H1 (cell line): ENCODE results near the gene POLR2I. TPM values are rescaled to one million over a fixed set of nuclear protein-coding genes. Genes with fewer than 3 reads are reported as not detected.
A peak's percentile ranks its signal among the peaks of the same experiment; 100 is the strongest.

Experiments used
- CTCF ChIA-PET: fragments of 300-600 bp; sonication (Branson Sonifier 250); formaldehyde crosslinking; loops from one replicate; lab custom pipeline; 2021; ENCODE audit not compliant: partially characterized antibody; lab: Charles Lee
- POLR2A ChIA-PET: fragments of 300-600 bp; sonication (Branson Sonifier 250); formaldehyde crosslinking; loops from one replicate; lab custom pipeline; 2021; ENCODE audit warnings: inconsistent platforms; ENCODE audit not compliant: partially characterized antibody; lab: Charles Lee
- DNase-seq, 2 experiments: peaks; one replicate each; pipeline versions ENCODE4 v3.0.0 to v3.0.0-alpha.2; 2010 to 2022; ENCODE audit warnings: low spot score in 2 of 2, low read depth in 1 of 2, mixed read lengths in 1 of 2
- FAIRE-seq: peaks from 2 replicates; lab custom pipeline; 2011; peaks lifted over from hg19 to GRCh38; lab: Jason Lieb, UNC
- H2AFZ ChIP-seq: 2 replicates; pipeline ENCODE4 v1.8.1; 2012; ENCODE audit warnings: low read length, inconsistent platforms
- H2AK5ac ChIP-seq: 2 replicates; pipeline ENCODE4 v1.6.1; 2013; ENCODE audit warnings: low read depth, low read length
- H2BK120ac ChIP-seq: replicated peaks from 2 replicates; pipeline ENCODE3; 2013; ENCODE audit warnings: low read depth, low read length, inconsistent platforms
- H2BK12ac ChIP-seq: 2 replicates; pipeline ENCODE4 v1.6.1; 2013; ENCODE audit warnings: low read depth, low read length
- H2BK15ac ChIP-seq: 2 replicates; pipeline ENCODE4 v1.6.1; 2013; ENCODE audit warnings: low read length
- H2BK20ac ChIP-seq: 2 replicates; pipeline ENCODE4 v1.6.1; 2013; ENCODE audit warnings: low read length
- H2BK5ac ChIP-seq: 2 replicates; pipeline ENCODE4 v1.6.1; 2013; ENCODE audit warnings: low read depth, low read length
- H3K14ac ChIP-seq: 2 replicates; pipeline ENCODE4 v1.6.1; 2013; ENCODE audit warnings: inconsistent platforms; ENCODE audit not compliant: insufficient read length
- H3K18ac ChIP-seq: 2 replicates; pipeline ENCODE4 v1.6.1; 2013; ENCODE audit warnings: low read length; ENCODE audit errors: extremely low read depth
- H3K23ac ChIP-seq: 2 replicates; pipeline ENCODE4 v1.6.1; 2013; ENCODE audit warnings: inconsistent platforms; ENCODE audit not compliant: insufficient read length
- H3K23me2 ChIP-seq: 2 replicates; pipeline ENCODE4 v1.6.1; 2013; ENCODE audit warnings: low read depth, low read length
- H3K27ac ChIP-seq: 2 replicates; pipeline ENCODE4 v1.6.1; 2011; ENCODE audit warnings: low read depth, low read length, inconsistent platforms
- H3K27me3 ChIP-seq, 4 experiments: replicated peaks in 1 of 4; 1 replicate in 1 of 4; 2 replicates in 3 of 4; pipeline versions ENCODE4 v1.6.1 to v1.8.1; 2011 to 2013; ENCODE audit warnings: low read length in 3 of 4, mild to moderate bottlenecking in 3 of 4, inconsistent platforms in 2 of 4, mixed read lengths in 2 of 4, moderate library complexity in 1 of 4; ENCODE audit not compliant: control insufficient read depth in 3 of 4, insufficient read depth in 3 of 4; ENCODE audit errors: extremely low read depth in 1 of 4
- H3K36me3 ChIP-seq, 4 experiments: 2 replicates each; pipeline versions ENCODE4 v1.6.1 to v1.8.1; 2011 to 2013; ENCODE audit warnings: mild to moderate bottlenecking in 4 of 4, low read length in 3 of 4, moderate library complexity in 2 of 4, control low read depth in 1 of 4, inconsistent platforms in 1 of 4; ENCODE audit not compliant: insufficient read depth in 4 of 4, control insufficient read depth in 2 of 4
- H3K4ac ChIP-seq: replicated peaks from 2 replicates; pipeline ENCODE3; 2013; ENCODE audit warnings: low read length, low read depth, mixed read lengths, inconsistent platforms; ENCODE audit not compliant: insufficient read length
- H3K4me1 ChIP-seq, 4 experiments: replicated peaks in 1 of 4; 1 replicate in 1 of 4; 2 replicates in 3 of 4; pipeline versions ENCODE4 v1.6.1 to v1.8.1; 2011 to 2013; ENCODE audit warnings: low read length in 3 of 4, inconsistent platforms in 2 of 4, mixed read lengths in 1 of 4; ENCODE audit not compliant: insufficient read depth in 4 of 4, control insufficient read depth in 3 of 4
- H3K4me2 ChIP-seq, 2 experiments: 2 replicates each; pipeline versions ENCODE4 v1.6.1 to v1.8.1; 2011 to 2013; ENCODE audit warnings: low read depth in 2 of 2, low read length in 2 of 2, control low read depth in 1 of 2, inconsistent platforms in 1 of 2, mild to moderate bottlenecking in 1 of 2; ENCODE audit not compliant: insufficient read depth in 1 of 2
- H3K4me3 ChIP-seq, 4 experiments: fragments of 200-600, 300-600 bp in 1 of 4; sonication (generic), shearing (Covaris generic), sonication (Bioruptor Twin) in 1 of 4; 2 replicates each; pipeline versions ENCODE4 v1.5.1 to v1.8.1; 2011 to 2016; ENCODE audit warnings: low read length in 4 of 4, low read depth in 3 of 4, control low read depth in 2 of 4, inconsistent platforms in 2 of 4, mild to moderate bottlenecking in 2 of 4, mixed read lengths in 1 of 4, moderate library complexity in 1 of 4; ENCODE audit not compliant: insufficient read depth in 2 of 4; ENCODE audit errors: extremely low read depth in 1 of 4
- H3K56ac ChIP-seq: replicated peaks from 2 replicates; pipeline ENCODE3; 2013; ENCODE audit warnings: low read depth, mild to moderate bottlenecking, mixed read lengths, low read length, inconsistent platforms; ENCODE audit not compliant: insufficient read length
- H3K79me1 ChIP-seq: 2 replicates; pipeline ENCODE4 v1.6.1; 2013; ENCODE audit warnings: low read depth, low read length, control low read depth
- H3K79me2 ChIP-seq, 2 experiments: 2 replicates each; pipeline versions ENCODE4 v1.6.1 to v1.8.1; 2012 to 2013; ENCODE audit warnings: low read length in 2 of 2, mild to moderate bottlenecking in 2 of 2, inconsistent platforms in 1 of 2; ENCODE audit not compliant: insufficient read depth in 2 of 2, control insufficient read depth in 1 of 2
- H3K9ac ChIP-seq, 4 experiments: replicated peaks in 1 of 4; 1 replicate in 1 of 4; 2 replicates in 3 of 4; pipeline versions ENCODE4 v1.6.1 to v1.8.1; 2011 to 2013; ENCODE audit warnings: low read depth in 3 of 4, low read length in 3 of 4, control low read depth in 2 of 4, mild to moderate bottlenecking in 2 of 4, moderate library complexity in 2 of 4, inconsistent platforms in 1 of 4; ENCODE audit errors: extremely low read depth in 1 of 4
- H3K9me3 ChIP-seq, 2 experiments: 2 replicates each; pipeline versions ENCODE4 v1.6.1 to v1.8.1; 2012 to 2013; ENCODE audit warnings: mild to moderate bottlenecking in 2 of 2, moderate library complexity in 2 of 2, control low read depth in 1 of 2, inconsistent platforms in 1 of 2, low read depth in 1 of 2, low read length in 1 of 2, mixed read lengths in 1 of 2; ENCODE audit not compliant: insufficient read depth in 2 of 2
- H4K20me1 ChIP-seq, 2 experiments: replicated peaks in 1 of 2; 2 replicates each; pipeline versions ENCODE3 to v1.8.1; 2011 to 2013; ENCODE audit warnings: inconsistent platforms in 2 of 2, low read length in 2 of 2, mild to moderate bottlenecking in 1 of 2; ENCODE audit not compliant: insufficient read depth in 2 of 2, control insufficient read depth in 1 of 2
- H4K5ac ChIP-seq: 2 replicates; pipeline ENCODE4 v1.6.1; 2013; ENCODE audit warnings: low read length, low read depth, mixed read lengths, inconsistent platforms; ENCODE audit not compliant: insufficient read length
- H4K8ac ChIP-seq: 2 replicates; pipeline ENCODE4 v1.8.0; 2013; ENCODE audit warnings: mild to moderate bottlenecking, moderate library complexity, low read length, inconsistent platforms; ENCODE audit not compliant: insufficient read depth; ENCODE audit errors: extremely low read depth
- H4K91ac ChIP-seq: replicated peaks from 2 replicates; pipeline ENCODE3; 2013; ENCODE audit warnings: low read length, mixed read lengths, inconsistent platforms; ENCODE audit not compliant: insufficient read length
- CTCF ChIP-seq, 3 experiments: IDR thresholded peaks; 1 replicate in 2 of 3; 2 replicates in 1 of 3; pipeline versions ENCODE4 v1.5.1 to v1.6.1; 2011; ENCODE audit warnings: low read length in 3 of 3, mild to moderate bottlenecking in 3 of 3, inconsistent platforms in 2 of 3, low read depth in 1 of 3, moderate library complexity in 1 of 3; ENCODE audit not compliant: insufficient read depth in 1 of 3; ENCODE audit errors: control extremely low read depth in 1 of 3
- KDM4A ChIP-seq: IDR thresholded peaks from one replicate; pipeline ENCODE4 v1.7.1; 2012; ENCODE audit warnings: low read depth, mild to moderate bottlenecking, moderate library complexity, low read length, inconsistent platforms; ENCODE audit not compliant: severe bottlenecking
- KDM5A ChIP-seq: fragments of 200-600 bp; IDR thresholded peaks from 2 replicates; pipeline ENCODE4 v1.7.1; 2012; ENCODE audit warnings: mild to moderate bottlenecking, low read length, inconsistent platforms, mixed read lengths
- PHF8 ChIP-seq: fragments of 200-600 bp; sonication (generic); conservative IDR thresholded peaks from 2 replicates; pipeline ENCODE4 v1.7.1; 2012; ENCODE audit warnings: low read depth, mild to moderate bottlenecking, inconsistent platforms, low read length, moderate library complexity
- POLR2AphosphoS5 ChIP-seq: IDR thresholded peaks from 2 replicates; pipeline ENCODE4 v1.6.1; 2011; ENCODE audit warnings: low read depth, low read length
- SP2 ChIP-seq: IDR thresholded peaks from 2 replicates; pipeline ENCODE4 v1.6.1; 2012; ENCODE audit warnings: mild to moderate bottlenecking, low read length, inconsistent platforms
- SP4 ChIP-seq: IDR thresholded peaks from 2 replicates; pipeline ENCODE4 v1.6.1; 2012; ENCODE audit warnings: low read length, inconsistent platforms
- TBP ChIP-seq: IDR thresholded peaks from 2 replicates; pipeline ENCODE4 v1.6.1; 2011; ENCODE audit warnings: low read depth, low read length, improper control_type of control experiment
- ZNF274 ChIP-seq: IDR thresholded peaks from 2 replicates; pipeline ENCODE4 v1.7.0; 2012; ENCODE audit warnings: low read length, borderline replicate concordance; ENCODE audit errors: extremely low read depth
- WGBS, 2 experiments: shearing (Covaris generic) in 1 of 2; methylation state at CpG; one replicate each; pipeline versions ENCODE4 v1.1.6 to v1.1.7; 2013 to 2015; ENCODE audit warnings: low lambda C conversion rate in 2 of 2, mixed read lengths in 2 of 2, inconsistent platforms in 1 of 2, low coverage in 1 of 2, missing lambda C conversion rate in 1 of 2; ENCODE audit not compliant: insufficient replicate concordance in 2 of 2, insufficient coverage in 1 of 2, insufficient read length in 1 of 2; ENCODE audit errors: extremely low coverage in 1 of 2, missing lambda C conversion rate in 1 of 2; 5-methylcytosine and 5-hydroxymethylcytosine counted together
- polyA plus RNA-seq, 7 experiments: library from polyadenylated mRNA; depleted of rRNA in 3 of 7; stranded (reverse) in 5 of 7; unstranded in 2 of 7; fragments of >200 nt in 5 of 7; fragments of 200-250 nt in 2 of 7; gene quantifications; 1 replicate in 5 of 7; 2 replicates in 1 of 7; 4 replicates in 1 of 7; pipeline versions ENCODE4 v1.2.1 to v1.2.3, GENCODE V29; 2011 to 2013; ENCODE audit warnings: missing spikeins in 2 of 7, mixed read lengths in 2 of 7
- total RNA-seq: library from RNA; stranded (reverse); fragmentation: NEBNext Ultra II Directional; extraction: Animal tissue kit (Norgen Biotek cat#: 25700); gene quantifications from 2 replicates; pipeline ENCODE4 v1.2.1, GENCODE V29; 2021

The POLR2I gene
- total and polyA plus RNA-seq, 2 of the 8 experiments (the other 6 are each of a cell fraction or from before 2014, with no cell fraction given), result 143 to 150 TPM

- H2BK15ac ChIP-seq, result no peak overlapping the region
- peaks cover 8 to 23% (median 20%) of the 10 kb centered on the region in 4 experiments for H3K36me3 ChIP-seq
- H3K23ac ChIP-seq, result no peak overlapping the region
- H2AFZ ChIP-seq, result no peak overlapping the region
- peak overlapping the region; percentile 90; the same call in 1 of the 2 replicates for H2BK5ac ChIP-seq
- peak overlapping the region; percentile 12 for H2BK120ac ChIP-seq
- peaks cover 3% of the 10 kb centered on the region for H3K79me1 ChIP-seq
- H4K5ac ChIP-seq, result peak overlapping the region; percentile 15
- H3K4me1 ChIP-seq, result peaks cover 0 to 6% (median 5%) of the 10 kb centered on the region in 4 experiments; a peak in 3 of 7 replicates
- FAIRE-seq, result no peak
- WGBS, 2 experiments, result 2% methylated on average over 21 of the region's 31 CpGs; no CpG with 5 or more reads in 1 of the 2 experiments
- no peaks in the 10 kb centered on the region for H3K27me3 ChIP-seq
- peak overlapping the region; percentile 36; the same call in 1 of the 2 replicates for H3K27ac ChIP-seq
- no peak overlapping the region for H2BK20ac ChIP-seq
- peak overlapping the region; percentile 83 for H3K4ac ChIP-seq
- H3K14ac ChIP-seq, result no peak overlapping the region
- H3K56ac ChIP-seq, result peak overlapping the region; percentile 50
- H4K8ac ChIP-seq, result peak overlapping the region; percentile 63; the same call in 1 of the 2 replicates
- no peak overlapping the region for H2BK12ac ChIP-seq
- peak overlapping the region; percentile 78 to 96 for H3K4me2 ChIP-seq
- peak overlapping the region; percentile 88 for H4K91ac ChIP-seq
- peak overlapping the region; percentile 90 for H3K18ac ChIP-seq
- H3K9ac ChIP-seq, result peak overlapping the region; percentile 71 to 83 (median 76)
- H4K20me1 ChIP-seq, result peaks cover 0 to 4% of the 10 kb centered on the region in 2 experiments
- H2AK5ac ChIP-seq, result no peak overlapping the region
- peak overlapping the region; percentile 89 to 98 (median 97) for H3K4me3 ChIP-seq
- peak in 1 of 2 experiments; percentile 72 for DNase-seq
- POLR2A ChIA-PET, result interaction anchor here (0.7 to 2.0 kb wide), 13 partner anchors 9 to 349 kb away, joined by 3 to 13 read pairs (median 4); partner anchors contain the start of genes THAP8, WDR62, ZNF146 and ZNF565
- H3K9me3 ChIP-seq, result no peaks in the 10 kb centered on the region
- peaks cover 0 to 12% of the 10 kb centered on the region in 2 experiments; a peak in 1 of 4 replicates for H3K79me2 ChIP-seq
- CTCF ChIA-PET, result interaction anchor here (1.0 to 1.5 kb wide), 4 partner anchors 11 to 32 kb away, joined by 3 to 6 read pairs (median 4); no protein-coding TSS in a partner anchor
- H3K23me2 ChIP-seq, result peaks cover 13% of the 10 kb centered on the region; the same call in 1 of the 2 replicates
- TF ChIP-seq SP2, result no peak
- TF ChIP-seq SP4, result no peak
- TF ChIP-seq KDM4A, result peak; percentile 33
- TF ChIP-seq KDM5A, result no peak
- peak; percentile 20; the same call in 1 of the 2 replicates for TF ChIP-seq POLR2AphosphoS5
- TF ChIP-seq ZNF274, result no peak
- TF ChIP-seq CTCF (IDR thresholded peaks at IDR 0.05; ENCODE audit: control extremely low read depth in 1 of 3, insufficient read depth in 1 of 3, low read depth in 1 of 3, low read length in 3 of 3), result no peak
- TF ChIP-seq TBP, result 0 out of 2 replicates have a peak, but pooled peaks have one; percentile 5
- TF ChIP-seq PHF8, result 0 out of 2 replicates have a peak, but pooled peaks have one; percentile 34
These were observed 25.8 kb upstream of the POLR2I start for GRCh38 chr19:36140304-36141038.
